Stimulated activated CD8-positive, alpha-beta memory T cell treated with anti-CD3 and anti-CD28 coated beads, Interleukin-7, amount 100 ng/mL, for 4 hours (primary cell): ENCODE results near the gene ADGRA1.
"Not testable (repeated sequence)": the region's sequence is repeated elsewhere in the genome, so short reads cannot be mapped to it uniquely, and the experiment has no call there.

Source experiments
- DNase-seq, 2 donors: peaks; one replicate each; pipeline ENCODE4 v3.0.0-alpha.2; 2020; ENCODE audit warnings: low read depth in 2 of 2

The ADGRA1 gene

DNA sequence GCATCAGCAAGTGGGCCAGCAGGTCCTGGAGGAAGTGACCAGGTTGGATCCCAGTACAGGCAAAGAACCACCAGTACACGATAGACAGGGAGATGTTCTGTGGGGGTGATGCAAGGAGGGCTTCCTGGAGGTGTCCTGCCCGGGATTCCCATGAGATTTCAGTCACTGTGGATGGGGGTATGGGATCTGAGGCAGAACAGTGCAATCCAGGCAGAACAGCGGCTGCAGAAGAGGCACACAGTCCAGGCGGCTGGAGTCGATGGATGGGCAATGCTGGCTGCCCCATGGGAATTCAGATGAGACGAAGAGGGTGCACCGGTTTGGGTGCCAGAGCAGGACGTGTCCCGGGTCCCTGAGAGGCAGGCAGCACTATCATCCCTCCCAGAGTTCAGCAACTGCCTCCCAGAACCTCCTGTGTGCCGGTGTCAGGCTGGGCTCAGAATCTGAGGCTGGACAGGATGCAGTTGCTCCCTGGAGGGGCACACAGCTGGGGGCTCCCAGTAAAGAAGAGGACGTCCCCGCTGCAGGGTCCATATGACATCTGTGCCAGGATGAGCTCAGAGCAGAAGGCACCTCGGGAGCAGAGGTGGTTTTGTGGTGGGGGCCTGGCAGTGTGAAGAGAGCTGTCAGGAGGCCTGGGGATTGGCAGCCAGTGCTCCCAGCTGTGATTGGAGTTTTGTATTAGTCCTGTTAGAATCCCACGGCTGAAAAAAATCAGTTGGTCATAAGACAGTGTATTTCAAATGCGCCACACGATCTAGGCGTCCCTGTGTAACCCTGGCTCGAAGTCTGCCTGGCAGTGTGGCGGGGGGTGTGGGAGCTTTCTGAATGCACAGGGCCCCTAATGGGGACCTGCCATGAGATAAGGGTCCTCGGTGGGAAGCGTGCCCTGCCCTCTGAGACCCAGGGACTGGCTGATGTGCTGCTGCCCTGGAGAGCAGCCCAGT, 75.5 kb downstream of the ADGRA1 start:
- no peak for DNase-seq

DNA sequence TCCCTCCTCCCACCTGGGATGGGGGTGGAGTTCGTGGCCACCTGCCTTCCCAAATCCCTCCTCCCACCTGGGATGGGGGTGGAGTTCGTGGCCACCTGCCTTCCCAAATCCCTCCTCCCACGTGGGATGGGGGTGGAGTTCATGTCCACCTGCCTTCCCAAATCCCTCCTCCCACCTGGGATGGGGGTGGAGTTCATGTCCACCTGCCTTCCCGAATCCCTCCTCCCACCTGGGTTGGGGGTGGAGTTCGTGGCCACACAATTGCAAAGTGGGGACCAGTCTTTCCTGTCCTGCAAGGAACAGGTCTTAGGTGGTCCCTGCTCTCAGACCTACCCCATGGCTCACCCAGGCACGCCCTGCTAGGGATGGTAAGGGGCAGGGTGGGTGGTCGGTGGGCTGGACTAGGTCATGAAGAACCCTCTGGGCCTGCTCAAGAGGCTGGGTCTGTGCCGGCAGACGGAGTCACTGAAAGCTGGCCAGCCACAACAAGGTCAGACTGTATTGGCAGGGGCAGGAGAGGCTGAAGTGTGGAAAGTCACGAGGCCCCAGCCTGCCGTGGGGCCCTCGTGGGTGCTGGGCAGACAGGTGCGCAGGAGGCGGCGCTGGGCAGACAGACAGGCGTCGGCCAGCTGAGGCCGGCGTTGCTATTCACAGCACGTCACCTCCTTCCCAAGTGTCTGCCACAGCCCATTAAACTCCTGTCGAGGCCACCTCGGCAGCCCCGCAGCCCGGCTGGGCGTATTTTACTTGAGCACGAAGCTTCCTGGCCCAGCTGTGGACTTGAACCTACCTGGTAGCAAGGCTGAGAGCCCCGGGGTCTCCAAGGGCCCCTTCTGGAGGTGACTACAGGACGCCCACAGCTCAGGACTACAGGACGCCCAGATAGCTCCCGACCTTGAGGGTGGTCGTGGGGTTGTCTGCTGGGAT, 76.4 kb downstream of the ADGRA1 start:
- no peak for DNase-seq

DNA sequence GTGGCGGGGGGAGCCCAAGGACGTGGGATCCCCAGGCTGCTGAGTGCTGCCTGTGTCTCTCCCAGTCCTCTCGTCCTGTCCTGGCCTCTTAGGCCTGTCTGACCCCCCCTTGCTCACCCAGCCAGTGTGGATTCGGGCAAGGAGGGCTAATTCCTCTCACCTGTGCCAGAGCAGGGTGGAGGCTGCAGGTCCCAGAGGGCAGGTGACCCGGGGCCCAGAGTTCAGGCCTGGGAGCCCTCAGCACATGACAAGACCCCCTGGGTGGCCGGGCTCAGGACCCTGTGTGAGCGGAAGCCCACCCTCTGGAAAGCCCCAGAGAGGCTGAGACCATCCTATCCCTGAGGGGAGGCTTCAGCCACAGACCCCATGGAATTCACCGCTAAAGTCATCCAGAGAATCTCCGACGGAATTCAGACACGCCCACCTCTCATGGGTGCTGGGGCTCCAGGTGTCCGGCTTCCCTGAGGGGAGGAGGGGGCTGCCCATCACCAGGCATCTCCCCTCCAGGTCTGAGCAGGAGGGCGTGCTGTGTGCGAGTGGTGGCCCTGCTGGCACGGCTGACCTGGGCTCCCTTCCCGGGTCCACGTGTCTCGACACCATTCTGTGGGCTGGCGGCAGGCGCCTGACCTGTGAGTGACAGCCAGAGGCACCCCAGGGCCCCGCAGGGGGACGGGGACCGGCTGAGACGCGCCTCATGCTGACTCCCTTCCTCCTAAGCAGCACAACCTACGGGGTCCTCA, 77.3 kb downstream of the ADGRA1 start:
- no peak for DNase-seq

DNA sequence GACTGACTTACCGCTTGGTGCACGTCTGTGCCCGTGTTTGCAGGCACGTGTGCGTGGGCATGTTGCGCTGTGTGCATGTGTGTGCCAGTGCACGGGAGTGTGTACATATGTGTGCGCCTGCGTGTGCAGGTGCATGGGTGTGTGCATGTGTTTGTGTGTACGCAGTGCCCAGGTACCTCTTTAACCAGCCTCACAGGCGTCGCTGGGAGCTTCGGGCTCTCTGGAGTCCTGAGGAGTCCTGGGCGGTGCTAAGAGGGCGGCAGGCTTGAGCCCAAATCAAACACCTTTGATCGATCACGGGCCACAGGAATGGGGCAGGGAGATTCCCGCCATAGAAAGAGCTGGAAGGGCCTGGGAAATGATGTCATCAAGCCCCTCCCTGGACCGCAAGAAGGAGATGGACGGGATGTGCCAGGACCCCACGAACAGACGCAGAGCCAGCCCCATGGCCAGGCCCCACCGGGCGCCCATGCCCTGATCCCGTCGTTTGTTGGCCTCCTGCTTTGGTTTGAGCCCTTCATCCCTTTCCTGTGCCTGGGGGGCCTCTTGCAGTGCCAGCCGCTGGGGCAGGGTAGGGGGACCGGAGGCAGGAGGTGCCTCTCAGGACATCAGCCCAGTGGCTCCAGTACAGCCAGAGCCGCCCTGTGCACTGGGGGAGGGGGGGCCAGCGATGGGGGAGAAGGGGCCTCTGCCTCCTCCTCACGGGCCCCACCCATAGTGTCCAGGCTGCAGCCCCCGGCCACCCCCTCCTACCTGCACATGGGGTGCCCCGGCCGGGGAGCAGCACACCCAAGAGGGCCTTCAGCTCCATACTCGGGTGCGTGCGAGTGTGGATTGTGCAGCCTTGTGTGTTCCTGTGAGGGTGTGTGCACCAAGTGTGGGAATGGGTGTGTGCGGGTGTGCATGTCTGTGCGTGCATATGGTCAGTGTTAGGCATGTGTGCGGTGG, 78.1 kb downstream of the ADGRA1 start:
- DNase-seq: no peak

DNA sequence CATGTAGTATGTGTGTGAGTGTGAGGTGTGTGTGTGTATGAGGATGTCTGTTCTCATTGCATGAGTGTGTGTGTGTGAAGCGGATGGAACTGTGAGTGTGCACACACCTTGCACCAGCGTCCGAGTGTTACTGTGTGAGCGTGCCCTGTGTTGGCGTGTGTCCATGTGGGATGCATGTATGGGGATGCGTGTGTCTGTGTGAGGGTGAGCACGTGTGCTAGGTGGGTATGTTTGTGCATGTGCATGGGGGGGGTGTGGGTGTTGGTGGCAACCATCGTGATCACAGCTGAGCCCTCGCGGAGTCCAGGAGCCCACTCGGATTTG, 78.7 kb downstream of the ADGRA1 start:
- DNase-seq: no peak

DNA sequence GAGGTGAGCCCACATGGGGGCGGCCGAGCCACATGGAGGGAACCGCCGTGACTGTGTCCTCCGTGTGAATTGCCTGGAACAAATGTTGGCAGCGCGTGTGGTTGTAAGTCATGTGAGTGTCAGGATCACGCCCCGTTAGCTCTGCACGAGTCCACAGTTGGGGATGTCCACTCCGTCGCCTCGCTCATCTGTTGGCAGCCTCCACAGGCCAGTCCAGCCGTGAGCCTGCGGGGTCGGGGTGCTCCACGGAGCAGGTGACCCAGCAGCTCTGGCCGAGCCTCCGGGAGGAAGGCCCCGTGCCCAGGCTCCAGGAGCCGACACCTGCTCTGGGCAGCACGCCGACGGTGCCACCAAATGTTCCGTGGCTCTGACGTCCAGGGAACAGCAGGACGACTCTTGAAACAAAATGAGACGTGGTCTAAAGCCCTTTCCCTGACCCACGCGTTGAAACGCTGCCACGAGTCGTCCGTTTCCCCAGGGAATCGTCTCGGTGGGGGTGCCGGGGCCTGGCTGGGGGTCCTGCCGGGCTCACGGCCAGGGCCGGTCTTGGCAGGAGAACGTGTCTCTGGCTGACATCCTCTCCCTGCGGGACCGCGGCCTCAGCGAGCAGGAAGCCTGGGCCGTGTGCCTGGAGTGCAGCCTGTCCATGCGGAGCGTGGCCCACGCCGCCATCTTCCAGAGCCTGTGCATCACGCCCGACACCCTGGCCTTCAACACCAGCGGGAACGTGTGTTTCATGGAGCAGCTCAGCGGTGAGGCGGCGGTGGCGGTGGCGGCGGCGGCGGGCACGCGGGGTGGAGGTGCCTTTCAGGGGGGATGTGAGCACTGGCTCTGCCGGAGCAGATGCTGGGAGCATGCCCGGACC, 79.3 kb downstream of the ADGRA1 start:
- no peak for DNase-seq

DNA sequence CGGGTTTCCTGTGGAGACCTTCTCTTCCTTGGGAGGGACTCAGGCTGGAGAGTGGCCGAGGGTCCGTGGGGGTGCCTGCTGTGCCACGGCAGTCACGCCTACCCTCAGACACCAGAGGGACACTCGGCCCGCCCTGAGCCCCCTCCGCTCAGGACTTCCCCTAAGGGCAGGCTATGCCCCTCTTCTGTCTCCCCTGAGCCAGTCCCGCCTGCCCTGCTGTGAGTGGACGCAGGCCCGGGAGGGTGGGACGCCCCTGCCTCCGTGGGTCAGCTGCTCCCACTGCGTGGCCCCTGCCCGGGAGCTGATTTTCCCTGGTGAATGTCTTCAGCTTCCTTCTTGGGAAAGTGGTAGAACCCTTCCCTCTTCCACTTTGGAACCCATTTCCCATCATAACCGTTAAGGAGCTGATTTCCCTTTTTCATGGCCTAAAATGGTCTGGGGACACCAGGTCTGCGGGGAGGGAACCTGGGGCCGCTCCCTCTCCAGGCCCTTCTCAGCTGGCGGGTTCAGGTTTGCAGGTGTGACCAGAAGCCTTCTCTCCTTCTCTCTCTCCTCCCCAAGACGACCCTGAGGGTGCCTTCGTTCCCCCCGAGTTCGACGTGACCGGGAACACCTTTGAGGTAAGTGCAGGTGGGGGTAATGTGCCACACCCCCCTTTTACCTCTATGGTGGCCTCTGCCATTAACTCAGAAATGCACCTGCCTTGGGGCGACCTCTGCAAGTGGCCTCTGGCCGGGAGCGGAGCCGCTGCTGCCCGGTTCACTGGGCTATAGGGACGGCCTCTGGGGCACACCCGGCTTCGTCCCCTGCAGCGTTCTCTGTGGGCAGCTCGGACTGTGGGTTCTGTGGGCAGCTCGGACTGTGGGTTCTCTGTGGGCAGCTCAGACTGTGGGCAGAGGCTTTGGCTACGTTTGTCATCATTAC, 80.2 kb downstream of the ADGRA1 start:
- no peak for DNase-seq

DNA sequence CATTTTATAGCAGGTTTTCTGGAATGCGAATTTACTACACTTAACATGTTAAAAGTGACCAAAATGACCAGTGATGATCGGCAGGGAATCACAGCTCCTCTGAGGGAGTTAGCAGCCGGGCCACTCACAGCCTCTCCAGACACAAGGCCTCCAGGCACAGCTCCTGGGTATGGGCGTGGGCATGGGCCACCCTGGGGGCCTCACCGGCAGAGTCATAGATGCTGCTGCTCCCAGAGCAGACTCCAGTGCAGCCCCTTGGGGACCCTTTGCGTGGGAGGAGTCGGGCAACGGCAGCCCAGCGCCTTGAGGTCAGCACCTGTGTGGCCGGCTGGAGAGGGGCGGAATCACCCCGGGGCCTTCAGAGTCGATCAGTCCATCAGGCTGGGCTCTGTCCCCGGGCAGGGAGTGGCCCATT, 80.9 kb downstream of the ADGRA1 start:
- DNase-seq: no peak

DNA sequence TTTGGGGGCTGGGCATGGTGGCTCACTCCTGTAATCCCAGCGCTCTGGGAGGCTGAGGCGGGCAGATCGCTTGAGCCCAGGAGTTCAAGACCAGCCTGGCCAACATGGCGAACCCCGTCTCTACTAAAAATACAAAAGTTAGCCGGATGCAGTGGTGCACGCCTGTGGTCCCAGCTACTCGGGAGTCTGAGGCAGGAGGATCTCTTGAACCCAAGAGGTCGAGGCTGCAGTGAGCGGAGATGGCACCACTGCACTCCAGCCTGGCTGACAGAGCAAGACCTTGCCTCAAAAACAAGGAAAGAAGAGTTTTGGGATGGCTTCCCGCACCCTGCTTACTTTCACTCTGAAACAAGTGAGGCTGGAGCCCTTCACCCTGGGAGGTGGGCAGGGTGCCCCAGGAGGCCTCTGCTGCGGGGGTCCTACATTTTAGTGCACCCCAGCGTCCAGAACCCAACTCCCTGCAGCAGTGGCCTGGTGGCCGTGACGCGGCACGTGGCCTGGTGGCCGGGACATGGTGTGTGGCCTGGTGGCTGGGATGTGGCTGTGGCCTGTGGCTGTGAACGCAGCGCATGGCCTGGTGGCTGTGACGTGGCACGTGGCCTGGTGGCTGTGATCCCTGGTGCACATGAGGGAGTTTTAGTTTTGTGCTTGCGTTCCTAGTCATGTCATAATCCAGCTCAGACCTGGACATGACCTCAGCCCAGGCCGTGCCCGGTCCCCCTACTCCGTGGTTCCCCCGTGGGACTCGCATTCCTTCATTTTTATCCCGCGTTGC, 81.6 kb downstream of the ADGRA1 start:
- no peak for DNase-seq

DNA sequence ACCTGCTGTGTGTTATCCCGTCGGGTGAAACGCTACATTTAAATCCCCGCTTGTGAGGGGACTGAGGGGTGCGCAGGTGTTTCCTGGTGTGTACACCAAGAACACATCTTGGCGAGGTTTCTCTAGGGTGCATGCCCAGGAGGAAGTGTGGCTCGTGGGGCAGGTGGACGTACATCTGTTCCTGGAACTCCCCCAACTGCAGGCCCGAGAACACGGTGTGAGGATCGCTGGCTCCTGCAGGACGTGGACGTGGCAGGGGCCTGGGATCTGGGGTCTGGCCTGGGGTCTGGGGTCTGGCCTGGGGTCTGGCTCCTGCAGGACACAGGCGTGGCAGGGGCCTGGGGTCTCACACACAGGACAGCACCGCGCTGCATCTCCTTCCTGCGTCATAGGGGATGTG, 82.4 kb downstream of the ADGRA1 start:
- DNase-seq: no peak

DNA sequence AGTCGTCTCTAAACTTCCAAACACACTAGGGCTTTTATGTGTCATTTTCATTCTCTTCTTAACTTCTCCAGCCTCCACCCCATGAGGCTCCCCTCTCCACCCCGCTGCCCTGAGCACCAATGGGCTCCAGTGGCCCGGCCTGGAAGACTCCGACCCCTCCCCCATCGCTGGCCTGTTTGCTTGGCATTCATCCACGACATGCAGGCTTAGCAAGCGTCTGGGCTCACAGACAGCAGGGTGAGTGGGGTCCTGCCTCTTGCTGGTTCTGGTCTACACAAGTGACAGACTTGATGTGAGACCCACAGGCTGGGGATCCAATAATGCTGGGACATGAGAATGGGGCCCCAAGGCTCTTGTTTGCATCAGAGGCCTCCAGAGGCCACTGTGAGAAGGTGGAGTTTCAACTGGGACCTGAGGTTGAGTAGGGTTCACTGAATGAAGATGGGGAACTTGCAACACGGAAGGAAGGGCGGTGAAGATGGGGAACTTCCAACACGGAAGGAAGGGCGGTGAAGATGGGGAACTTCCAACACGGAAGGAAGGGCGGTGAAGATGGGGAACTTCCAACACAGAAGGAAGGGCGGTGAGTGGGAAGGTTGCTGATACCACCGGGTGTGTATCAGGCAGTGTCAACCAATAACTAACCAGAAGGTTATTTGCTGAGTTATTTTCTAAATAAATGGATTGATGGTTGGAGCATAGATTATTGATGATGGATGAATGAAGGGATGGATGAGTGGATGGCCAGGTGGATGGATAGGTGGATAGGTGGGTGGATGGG, 86.3 kb downstream of the ADGRA1 start:
- DNase-seq: no peak

DNA sequence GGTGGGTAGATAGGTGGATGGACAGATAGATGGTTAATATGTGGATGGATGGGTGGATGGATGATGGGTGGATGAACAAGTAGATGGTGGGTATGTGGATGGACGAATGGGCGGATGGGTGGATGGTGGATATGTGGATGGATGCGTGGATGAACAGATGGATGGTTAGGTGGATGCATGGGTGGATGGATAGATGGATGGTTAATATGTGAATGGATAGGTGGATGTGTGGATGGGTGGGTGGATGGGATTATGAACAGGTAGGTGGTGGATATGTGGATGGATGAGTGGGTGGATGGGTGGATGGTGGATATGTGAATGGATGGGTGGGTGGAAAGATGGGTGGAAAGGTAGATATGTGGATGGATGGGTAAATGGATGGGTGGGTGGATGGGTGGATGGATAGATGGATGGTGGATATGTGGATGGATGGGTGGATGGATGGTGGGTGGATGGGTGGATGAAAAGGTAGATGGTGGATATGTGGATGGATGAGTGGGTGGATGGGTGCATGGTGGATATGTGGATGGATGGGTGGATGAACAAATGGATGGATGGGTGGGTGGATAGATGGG, 87.1 kb downstream of the ADGRA1 start:
- DNase-seq: no peak

DNA sequence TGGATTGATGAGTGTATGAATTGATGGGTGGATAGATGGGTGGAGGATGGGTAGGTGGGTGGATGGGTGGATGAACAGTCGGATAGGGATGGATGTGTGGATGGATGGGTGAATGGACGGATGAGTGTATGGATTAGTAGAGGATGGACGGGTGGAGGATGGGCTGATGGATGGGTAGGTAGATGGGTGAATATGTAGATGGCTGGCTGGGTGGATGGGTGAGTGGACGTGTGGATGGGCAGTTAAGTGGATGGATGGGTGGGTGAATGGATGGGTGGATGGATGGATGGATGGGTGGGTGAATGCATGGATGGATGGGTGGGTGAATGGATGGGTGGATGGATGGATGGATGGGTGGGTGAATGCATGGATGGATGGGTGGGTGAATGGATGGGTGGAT, 87.9 kb downstream of the ADGRA1 start:
- not testable (repeated sequence) for DNase-seq

DNA sequence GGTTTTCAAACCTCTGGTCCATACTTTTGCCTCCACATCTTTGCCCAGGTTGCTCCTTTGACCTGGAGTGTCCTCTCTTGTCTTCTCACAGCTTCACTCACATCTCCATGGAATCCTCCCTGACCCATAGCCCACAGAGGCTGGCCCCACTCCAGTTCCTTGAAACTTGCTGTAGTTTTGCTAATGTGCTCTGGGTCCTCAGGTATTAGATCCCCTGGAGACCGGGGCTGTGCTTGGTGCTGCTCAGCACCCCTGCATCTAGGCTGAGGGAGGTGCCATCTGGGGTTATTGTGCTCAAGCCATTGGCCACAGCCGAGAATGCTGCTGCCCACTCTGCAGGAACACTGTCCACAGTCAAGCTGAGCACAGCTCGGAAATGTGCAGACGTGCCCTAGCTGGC, 88.8 kb downstream of the ADGRA1 start:
- no peak for DNase-seq

DNA sequence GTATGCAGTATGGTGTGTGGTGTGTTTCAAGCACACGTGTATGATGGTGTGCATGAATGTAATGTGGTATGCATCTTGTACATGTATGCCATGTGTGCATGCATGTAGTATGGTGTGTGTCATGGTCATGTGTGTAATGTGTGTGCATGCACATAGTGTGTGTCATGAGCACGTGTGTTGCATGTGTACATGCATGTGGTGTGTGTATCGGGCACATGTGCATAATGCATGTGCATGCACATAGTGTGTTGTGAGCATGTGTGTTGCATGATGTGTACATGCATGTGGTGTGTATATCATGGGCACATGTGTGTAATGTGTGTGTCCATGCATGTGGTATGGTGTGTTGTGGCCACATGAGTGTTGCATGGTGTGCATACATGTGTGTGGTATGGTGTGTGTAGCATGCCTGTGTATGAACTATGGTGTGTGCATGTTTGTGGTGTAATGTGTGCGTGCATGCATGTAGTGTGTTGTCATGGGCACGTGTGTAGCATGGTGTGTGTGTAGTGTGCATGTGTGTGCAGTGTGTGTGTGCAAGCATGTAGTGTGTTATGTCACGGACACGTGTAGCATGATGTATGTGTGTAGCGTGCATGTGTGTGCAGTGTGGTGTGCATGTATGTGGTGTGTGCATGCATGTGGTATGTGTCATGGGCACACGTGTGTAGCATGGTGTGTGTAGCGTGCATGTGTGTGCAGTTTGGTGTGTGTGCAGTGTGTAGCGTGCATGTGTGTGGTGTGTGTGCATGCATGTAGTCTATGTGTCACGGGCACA, 89.8 kb downstream of the ADGRA1 start:
- DNase-seq: no peak
